Stomach (tissue), 4 donors: ENCODE data around the gene ENDOG.

Experiments used
- EP300 ChIP-seq: sonication (generic); formaldehyde crosslinking; IDR thresholded peaks from one replicate; pipeline ENCODE4 v1.6.1; 2017; ENCODE audit warnings: antibody characterized with exemption
- TF ChIP-seq, protein P1 (sequence below), 7 experiments: fragments of 450-650 bp in 4 of 7; fragments of 200-600 bp in 3 of 7; sonication (generic) in 3 of 7; IDR thresholded peaks; one replicate each; pipeline ENCODE4 v1.5.1; 2016 to 2019; ENCODE audit warnings: antibody characterized with exemption in 7 of 7, control low read depth in 2 of 7, mild to moderate bottlenecking in 1 of 7

DNA sequence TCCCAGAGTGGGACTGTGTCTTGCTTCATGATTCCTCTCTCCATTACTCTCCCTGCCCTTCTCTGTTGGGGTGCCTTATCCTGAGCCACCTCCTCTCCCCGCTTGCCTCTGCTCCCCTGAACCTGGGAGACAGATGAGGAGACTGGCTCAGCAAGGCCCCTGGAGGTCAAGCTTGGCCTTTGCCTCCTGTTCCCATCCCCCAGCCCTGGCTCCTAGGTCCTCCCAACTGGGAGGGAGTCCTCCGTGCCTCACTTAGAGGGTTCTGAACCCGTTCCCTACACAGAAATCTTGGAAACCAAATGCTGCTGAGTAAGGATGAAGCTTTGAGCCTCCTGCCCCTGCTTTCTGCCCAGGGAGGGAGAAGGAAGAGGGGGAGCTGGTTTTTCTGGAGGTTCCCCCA lies 9.8 kb upstream of the ENDOG start:
- no peak for TF ChIP-seq EP300
- TF ChIP-seq, protein P1, sequence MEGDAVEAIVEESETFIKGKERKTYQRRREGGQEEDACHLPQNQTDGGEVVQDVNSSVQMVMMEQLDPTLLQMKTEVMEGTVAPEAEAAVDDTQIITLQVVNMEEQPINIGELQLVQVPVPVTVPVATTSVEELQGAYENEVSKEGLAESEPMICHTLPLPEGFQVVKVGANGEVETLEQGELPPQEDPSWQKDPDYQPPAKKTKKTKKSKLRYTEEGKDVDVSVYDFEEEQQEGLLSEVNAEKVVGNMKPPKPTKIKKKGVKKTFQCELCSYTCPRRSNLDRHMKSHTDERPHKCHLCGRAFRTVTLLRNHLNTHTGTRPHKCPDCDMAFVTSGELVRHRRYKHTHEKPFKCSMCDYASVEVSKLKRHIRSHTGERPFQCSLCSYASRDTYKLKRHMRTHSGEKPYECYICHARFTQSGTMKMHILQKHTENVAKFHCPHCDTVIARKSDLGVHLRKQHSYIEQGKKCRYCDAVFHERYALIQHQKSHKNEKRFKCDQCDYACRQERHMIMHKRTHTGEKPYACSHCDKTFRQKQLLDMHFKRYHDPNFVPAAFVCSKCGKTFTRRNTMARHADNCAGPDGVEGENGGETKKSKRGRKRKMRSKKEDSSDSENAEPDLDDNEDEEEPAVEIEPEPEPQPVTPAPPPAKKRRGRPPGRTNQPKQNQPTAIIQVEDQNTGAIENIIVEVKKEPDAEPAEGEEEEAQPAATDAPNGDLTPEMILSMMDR (IDR thresholded peaks at IDR 0.05) = no peak
